Heart left ventricle (tissue), 16 donors: Measurements from ENCODE around the gene LIMK2. TPM values are rescaled to one million over a fixed set of nuclear protein-coding genes. Genes with fewer than 3 reads are reported as not detected.
A peak's percentile ranks its signal among the peaks of the same experiment; 100 is the strongest.

Source experiments
- ATAC-seq, 4 donors: fragments of 200-7000 bp; cut with Tn5 transposase; one replicate each; pipeline ENCODE4 v1.9.1; 2020 to 2022; ENCODE audit warnings: moderate library complexity in 4 of 4, mild to moderate bottlenecking in 3 of 4, moderate number of reproducible peaks in 1 of 4
- DNase-seq, 5 donors: peaks; one replicate each; pipeline ENCODE4 v3.0.0-alpha.2; 2020
- H3K27ac ChIP-seq, 12 donors: fragments of 200-600 bp; sonication (generic) in 4 of 12; one replicate each; pipeline versions ENCODE4 v1.5.0 to v1.8.0; 2016 to 2022; ENCODE audit warnings: mild to moderate bottlenecking in 2 of 12
- H3K27me3 ChIP-seq, 9 donors: fragments of 200-600 bp; sonication (generic) in 2 of 9; one replicate each; pipeline versions ENCODE4 v1.5.1 to v1.8.0; 2016 to 2022; ENCODE audit warnings: mild to moderate bottlenecking in 3 of 9
- H3K36me3 ChIP-seq, 9 donors: fragments of 200-600 bp; sonication (generic) in 2 of 9; one replicate each; pipeline versions ENCODE4 v1.5.0 to v1.8.0; 2018 to 2022; ENCODE audit warnings: mild to moderate bottlenecking in 2 of 9
- H3K4me1 ChIP-seq, 12 donors: fragments of 200-600 bp; sonication (generic) in 4 of 12; one replicate each; pipeline versions ENCODE4 v1.5.0 to v1.8.0; 2016 to 2022; ENCODE audit warnings: mild to moderate bottlenecking in 3 of 12
- H3K4me3 ChIP-seq, 12 donors: fragments of 200-600 bp; sonication (generic) in 4 of 12; one replicate each; pipeline versions ENCODE4 v1.5.0 to v1.8.0; 2017 to 2022; ENCODE audit warnings: mild to moderate bottlenecking in 9 of 12, moderate library complexity in 4 of 12
- H3K9me3 ChIP-seq, 12 donors: fragments of 200-600 bp; sonication (generic) in 4 of 12; one replicate each; pipeline versions ENCODE4 v1.5.0 to v1.8.0; 2016 to 2022; ENCODE audit warnings: mild to moderate bottlenecking in 1 of 12
- CTCF ChIP-seq, 12 donors: fragments of 200-600 bp; sonication (generic) in 4 of 12; IDR thresholded peaks; one replicate each; pipeline versions ENCODE4 v1.5.0 to v1.8.0; 2018 to 2022; ENCODE audit warnings: antibody characterized with exemption in 12 of 12, mild to moderate bottlenecking in 5 of 12
- POLR2A ChIP-seq, 2 donors: fragments of 450-650 bp; IDR thresholded peaks; one replicate each; pipeline ENCODE4 v1.6.1; 2017; ENCODE audit warnings: antibody characterized with exemption in 2 of 2, mild to moderate bottlenecking in 2 of 2, moderate library complexity in 2 of 2
- WGBS, 4 donors: extraction: QIAGEN DNeasy Blood & Tissue Kit in 2 of 4; methylation state at CpG; one replicate each; pipeline versions ENCODE4 v1.1.5 to v1.1.7; 2013 to 2018; 5-methylcytosine and 5-hydroxymethylcytosine counted together
- intact Hi-C, 10 donors: fragments of 100-400 bp; cut with DNase I; formaldehyde crosslinking; loops; one replicate each; pipeline versions ENCODE4 v1.11.1 to v1.14.2; 2022
- polyA plus RNA-seq, 2 donors: library from polyadenylated mRNA; stranded (reverse); fragments of 200-250 nt; gene quantifications; one replicate each; pipeline ENCODE4 v1.2.3, GENCODE V29; 2013
- total RNA-seq, 9 donors: library from RNA; depleted of rRNA in 2 of 9; stranded (reverse); fragments of >200 nt in 2 of 9; fragmentation: NEBNext Ultra II Directional in 3 of 9; extraction: Animal tissue kit (Norgen Biotek cat#: 25700) in 3 of 9; gene quantifications; one replicate each; pipeline versions ENCODE4 v1.1.0 to v1.2.4, GENCODE V29; 2016 to 2023
- donor health status: ischemic (EF 13 %, LVEDD 7.1; RV severe dilation, severe dysfunction).
- donor health status: healthy with polysubstance abuse.
- donor health status: DM: no; HTN: yes; CAD: no.
- donor health status: DM: no; HTN: no; CAD: no.
- donor health status: ischemic (EF 25% LVEDD 6.9; RV normal size, moderate dysfunction).
- donor health status: ischemic (EF 25% LVEDD 5.7; RV mildly dilated, moderate dysfunction).
- donor health status: healthy.
- donor health status: DM: yes; HTN: yes; CAD: no.
- donor health status: ischemic (EF 35%, LVEDD 5.7; RV mildly dilated, moderate dysfunction).
- donor health status: nonischemic (EF 11% LVEDD 7.7; RV severe dilation, severe dysfunction).
- donor health status: DM: yes; HTN: yes; CAD: no.
- donor health status: PGD.
- donor health status: ischemic (EF 29% LVEDD 5.4; RV normal size, mild dysfunction).
- donor health status: nonischemic (EF 23%, LVEDD 6.1; RV moderate dilation, normal function).

LIMK2 gene
- total and polyA plus RNA-seq, 11 donors = 7.0 to 33.3 (median 9.4) TPM

- ATAC-seq (peak in 2 of 4 donors; percentile 38 to 66), DNase-seq (no peak)
- Histone ChIP-seq H3K9me3 (no peaks in the 10 kb centered on the region), H3K4me3 (no peak overlapping the region), H3K27ac (peak overlapping the region in 5 of 12 donors; percentile 2 to 61 (median 43)), H3K4me1 (peaks cover 0 to 17% (median 4%) of the 10 kb centered on the region in 12 donors), H3K27me3 (no peaks in the 10 kb centered on the region), H3K36me3 (peaks cover 0 to 84% (median 58%) of the 10 kb centered on the region in 9 donors)
- 61 to 80% (median 68%) methylated on average over 3 of the region's 3 CpGs for WGBS, 4 donors
- intact Hi-C loops = loop anchor here in 7 of 10 donors (5.0 to 10.0 kb wide), 5 partner anchors 57 to 167 kb away; partner anchors contain the start of genes LIMK2 (in 5 of the 7) and SELENOM (in 2 of the 7)
- no peak for TF ChIP-seq CTCF (IDR thresholded peaks at IDR 0.05)
- TF ChIP-seq POLR2A (IDR thresholded peaks at IDR 0.05) = no peak
Measured at GRCh38 chr22:31271485-31271884, 59.4 kb downstream of the LIMK2 start.

- no peak for TF ChIP-seq POLR2A (IDR thresholded peaks at IDR 0.05)
- peak; percentile 63 to 81 (median 70) for TF ChIP-seq CTCF (IDR thresholded peaks at IDR 0.05)
- ATAC-seq (peak; percentile 56 to 78 (median 75)), DNase-seq (peak in 2 of 5 donors; percentile 44 to 54)
- intact Hi-C loops = loop anchor here in 8 of 10 donors (2.0 to 10.0 kb wide), 6 partner anchors 58 to 168 kb away; partner anchors contain the start of genes LIMK2 (in 6 of the 8) and SELENOM (in 2 of the 8)
- H3K4me3 ChIP-seq = no peak overlapping the region
- H3K27me3 ChIP-seq = no peaks in the 10 kb centered on the region
- H3K27ac ChIP-seq = no peak overlapping the region
- H3K36me3 ChIP-seq = peaks cover 0 to 82% (median 56%) of the 10 kb centered on the region in 9 donors
- peaks cover 0 to 17% (median 4%) of the 10 kb centered on the region in 12 donors for H3K4me1 ChIP-seq
- no peaks in the 10 kb centered on the region for H3K9me3 ChIP-seq
- WGBS, 4 donors = 71 to 77% (median 73%) methylated on average over 15 of the region's 15 CpGs
Measured at GRCh38 chr22:31272522-31273446, 60.7 kb downstream of the LIMK2 start.

GRCh38 chr22:31274017-31274416 lies 61.9 kb downstream of the LIMK2 start:
- WGBS, 4 donors = 57 to 77% (median 69%) methylated on average over 3 of the region's 3 CpGs
- ATAC-seq (no peak), DNase-seq (no peak)
- H3K4me1 ChIP-seq = peaks cover 0 to 17% (median 4%) of the 10 kb centered on the region in 12 donors
- TF ChIP-seq CTCF (IDR thresholded peaks at IDR 0.05) = no peak
- no peak for TF ChIP-seq POLR2A (IDR thresholded peaks at IDR 0.05)
- H3K36me3 ChIP-seq = peaks cover 0 to 82% (median 62%) of the 10 kb centered on the region in 9 donors
- no peaks in the 10 kb centered on the region for H3K9me3 ChIP-seq
- no peak overlapping the region for H3K27ac ChIP-seq
- intact Hi-C loops = loop anchor here in 7 of 10 donors (5.0 to 10.0 kb wide), 5 partner anchors 59 to 169 kb away; partner anchors contain the start of genes LIMK2 (in 5 of the 7) and SELENOM (in 2 of the 7)
- H3K4me3 ChIP-seq = no peak overlapping the region
- H3K27me3 ChIP-seq = no peaks in the 10 kb centered on the region

- H3K9me3 ChIP-seq = no peaks in the 10 kb centered on the region
Measured at GRCh38 chr22:31275018-31275417, 62.9 kb downstream of the LIMK2 start.

More at GRCh38 chr22:31275018-31275417, 62.9 kb downstream of the LIMK2 start:
- peaks cover 0 to 17% (median 4%) of the 10 kb centered on the region in 12 donors for H3K4me1 ChIP-seq
- TF ChIP-seq CTCF (IDR thresholded peaks at IDR 0.05) = no peak
- intact Hi-C loops = loop anchor here in 2 of 10 donors (10.0 kb wide), 2 partner anchors 60 to 170 kb away; partner anchors contain the start of genes LIMK2 (in 1 of the 2) and SELENOM (in 1 of the 2)
- DNase-seq (no peak), ATAC-seq (no peak)
- WGBS, 4 donors = 86 to 91% (median 89%) methylated on average over 6 of the region's 6 CpGs
- no peak overlapping the region for H3K27ac ChIP-seq
- no peak overlapping the region for H3K4me3 ChIP-seq
- H3K27me3 ChIP-seq = no peaks in the 10 kb centered on the region
- peaks cover 0 to 92% (median 72%) of the 10 kb centered on the region in 9 donors for H3K36me3 ChIP-seq
